ENCODE results near the gene CSNK1G3.
A peak's percentile ranks its signal among the peaks of the same experiment; 100 is the strongest.

The CSNK1G3 gene

GRCh38 chr5:123514615-123515355 is 2.8 kb downstream of the CSNK1G3 start:
- DNase-seq, result no peak

DNA sequence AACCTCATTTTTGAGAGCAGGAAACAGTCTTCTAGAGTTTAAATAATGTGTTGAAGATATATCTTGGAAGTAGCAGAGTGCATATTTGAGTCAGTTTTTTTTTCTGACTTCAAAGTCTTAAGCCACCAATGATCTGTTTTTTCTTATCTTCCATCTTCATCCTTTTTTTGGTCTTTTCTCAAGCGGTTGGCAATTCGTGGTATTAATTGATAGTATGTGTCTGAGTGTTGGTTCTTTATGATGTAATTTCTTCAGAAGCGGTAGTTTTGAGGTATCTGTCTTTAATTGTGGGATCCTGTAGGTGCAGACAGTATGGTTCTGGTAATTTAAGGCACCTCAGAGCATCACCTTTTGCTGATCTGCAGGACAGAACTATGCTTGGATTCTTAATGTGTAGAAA is 3.9 kb downstream of the CSNK1G3 start:
- no peak for DNase-seq

DNA sequence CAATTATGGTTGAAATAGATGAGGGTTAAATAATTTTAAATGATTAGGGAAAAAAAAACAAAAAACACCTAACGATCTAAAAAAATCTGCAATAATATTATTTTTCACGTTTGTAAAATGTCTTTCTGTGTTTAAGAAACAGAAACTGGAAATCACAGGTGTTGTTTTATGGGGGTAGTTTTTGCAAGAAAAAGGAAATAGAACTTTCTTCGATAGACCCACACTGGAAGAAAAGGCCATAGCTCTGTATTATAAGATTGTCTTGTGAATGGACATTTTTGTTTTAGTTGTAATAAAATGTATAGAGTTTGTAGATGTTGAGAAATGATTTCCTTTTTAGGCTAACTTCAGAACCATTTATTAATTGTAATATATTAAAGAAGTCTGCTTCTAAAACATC is 5.5 kb downstream of the CSNK1G3 start:
- DNase-seq, result no peak

GRCh38 chr5:123518111-123518510 is 6.1 kb downstream of the CSNK1G3 start:
- DNase-seq, result no peak

GRCh38 chr5:123520677-123521247 is 8.8 kb downstream of the CSNK1G3 start:
- no peak for DNase-seq

DNA sequence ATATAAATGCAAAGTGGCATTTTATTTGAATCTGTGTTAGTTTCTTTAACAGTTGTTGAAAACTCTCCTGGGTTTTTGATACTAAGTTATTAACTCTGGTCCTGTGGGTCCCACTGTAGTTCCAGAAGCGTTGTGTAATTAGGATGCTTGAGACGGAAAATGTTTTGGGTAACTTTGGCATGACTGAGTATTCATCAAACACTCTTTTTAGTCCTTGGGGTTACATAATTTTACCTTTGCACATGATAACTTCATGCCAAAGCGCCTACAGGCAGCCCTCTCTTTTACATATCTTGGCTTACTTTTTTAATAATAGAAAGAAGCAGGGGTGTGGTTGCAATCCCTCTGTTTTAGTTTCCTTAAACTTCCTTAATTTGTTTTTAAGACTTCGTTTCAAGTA is 12.2 kb downstream of the CSNK1G3 start:
- no peak for DNase-seq

DNA sequence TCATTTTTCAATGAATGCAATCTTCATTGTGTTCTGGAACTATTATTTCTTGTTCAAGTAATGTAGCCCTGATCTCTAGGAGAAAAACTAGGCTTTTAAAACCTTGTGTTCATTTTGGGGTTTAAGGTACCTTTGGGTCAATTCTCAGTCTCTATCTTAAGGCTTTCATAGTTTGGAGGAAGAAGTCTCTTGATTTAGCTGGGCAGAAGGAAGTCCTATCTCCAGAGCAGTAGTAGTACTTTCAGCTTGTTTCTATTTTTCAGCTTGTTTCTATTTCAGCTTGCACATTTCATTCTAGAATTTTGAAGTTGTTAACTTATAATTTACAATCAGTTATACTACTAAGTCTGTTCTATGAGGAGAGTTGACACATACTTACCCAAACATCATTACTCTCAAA is 15.2 kb downstream of the CSNK1G3 start:
- no peak for DNase-seq

DNA sequence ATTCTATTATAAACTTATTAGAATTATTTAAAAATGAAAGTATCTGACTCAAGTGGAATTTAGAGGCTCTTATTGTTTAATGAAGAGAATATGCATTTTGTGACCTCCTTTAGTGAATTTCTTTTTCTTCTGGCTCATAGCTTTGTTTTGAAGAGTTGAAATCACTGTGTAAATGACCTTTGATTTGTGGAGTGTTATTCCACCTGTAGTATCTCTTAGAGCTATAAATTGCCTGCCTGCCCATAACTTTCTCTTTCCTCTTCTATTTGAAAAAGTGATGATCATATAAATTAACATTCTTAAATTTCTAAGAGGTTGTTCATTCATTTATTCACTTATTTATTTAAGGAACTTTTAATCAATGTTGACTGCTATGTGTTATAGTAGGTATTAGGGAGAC is 16.1 kb downstream of the CSNK1G3 start:
- no peak for DNase-seq

DNA sequence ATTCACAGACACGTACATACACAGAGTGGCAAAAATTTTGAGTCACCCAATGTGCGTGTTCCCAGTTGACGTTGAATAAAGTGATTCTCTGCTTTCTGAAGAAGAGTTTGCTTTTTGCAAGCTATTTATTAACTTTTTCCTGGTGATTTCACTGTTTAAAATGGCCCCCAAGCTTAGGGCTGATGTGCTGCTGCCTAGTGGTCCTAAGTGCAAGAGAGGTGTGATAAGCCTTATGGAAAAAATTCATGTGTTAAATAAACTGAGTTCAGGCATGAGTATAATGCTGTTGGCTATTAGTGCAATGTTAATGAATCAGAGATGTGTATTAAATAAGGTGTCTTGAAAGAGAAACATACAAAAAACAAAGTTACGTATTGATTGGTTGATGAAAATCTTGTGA is 16.9 kb downstream of the CSNK1G3 start:
- DNase-seq, result no peak

GRCh38 chr5:123530728-123531127 is 18.8 kb downstream of the CSNK1G3 start:
- DNase-seq, result no peak

DNA sequence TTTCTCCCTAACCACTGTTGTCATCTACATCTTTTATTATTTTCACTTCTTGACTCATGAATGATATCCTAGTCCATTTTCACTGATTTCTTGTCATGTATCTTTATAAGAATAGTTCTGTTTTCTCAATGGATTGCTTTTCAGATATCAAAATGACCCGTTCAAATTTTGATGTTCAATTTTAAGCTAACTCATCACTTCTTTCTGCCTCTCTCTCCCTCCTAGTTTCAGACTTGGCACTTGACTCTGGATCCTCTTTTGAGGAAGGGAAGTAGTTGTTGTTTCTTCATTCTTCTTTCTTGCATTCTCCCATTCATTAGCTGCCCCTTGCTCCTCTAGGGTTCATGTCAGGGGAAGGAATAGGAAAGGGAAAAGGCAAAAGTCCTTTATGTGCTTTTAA is 23.7 kb downstream of the CSNK1G3 start:
- DNase-seq, result no peak

GRCh38 chr5:123537256-123537655 is 25.3 kb downstream of the CSNK1G3 start:
- DNase-seq, result no peak

DNA sequence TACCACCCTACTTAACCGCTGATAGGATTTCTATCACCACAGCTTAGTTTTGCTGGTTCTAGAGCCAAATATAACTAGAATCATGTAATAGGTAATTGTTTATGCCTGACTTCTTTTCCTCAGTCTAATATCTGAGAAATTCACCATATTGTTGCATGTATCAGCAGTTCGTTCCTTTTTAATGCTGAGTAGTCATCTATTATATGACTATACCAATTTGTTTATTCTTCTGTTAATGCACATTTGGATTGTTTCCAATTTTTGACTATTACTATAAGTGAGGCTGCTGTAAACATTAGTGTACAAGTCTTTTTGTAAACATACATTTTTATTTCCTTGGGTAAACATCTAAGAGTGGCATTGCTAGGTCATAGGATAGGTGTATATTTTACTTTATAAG is 25.9 kb downstream of the CSNK1G3 start:
- DNase-seq, result no peak

DNA sequence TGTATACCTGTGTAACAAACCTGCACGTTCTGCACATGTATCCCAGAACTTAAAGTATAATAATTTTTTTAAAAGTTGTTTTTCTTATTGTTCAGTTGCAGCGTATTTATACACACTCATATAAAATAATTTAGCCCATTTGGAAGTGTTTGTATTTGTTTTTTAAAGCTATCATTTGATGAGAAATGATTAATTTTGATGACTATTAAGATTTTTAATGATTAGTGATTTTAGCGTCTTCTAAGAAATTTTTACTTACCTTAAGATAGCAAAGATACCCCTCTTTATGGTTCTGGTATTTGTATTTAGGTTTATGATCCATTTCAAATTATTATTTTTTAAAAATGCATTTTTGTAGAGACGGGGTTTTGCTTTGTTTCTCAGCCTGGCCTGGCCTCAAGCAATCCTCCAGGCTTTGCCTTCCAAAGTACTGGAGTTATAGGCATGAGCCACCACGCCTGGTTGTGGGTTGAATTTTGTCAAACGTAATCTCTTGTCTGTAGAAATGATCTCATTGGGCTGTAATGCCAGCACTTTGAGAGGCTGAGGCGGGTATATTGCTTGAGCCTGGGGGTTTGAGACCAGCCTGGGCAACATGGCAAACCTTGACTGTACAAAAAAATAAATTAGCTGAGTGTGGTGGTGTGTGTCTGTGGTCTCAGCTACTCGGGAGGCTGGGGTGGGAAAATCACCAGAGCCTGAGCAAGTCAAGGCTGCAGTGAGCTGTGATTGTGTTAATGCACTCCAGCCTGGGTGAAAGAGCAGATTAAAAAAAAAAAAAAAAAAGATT is 26.9 kb downstream of the CSNK1G3 start:
- DNase-seq, result peak; percentile 37

GRCh38 chr5:123540534-123540933 is 28.6 kb downstream of the CSNK1G3 start:
- no peak for DNase-seq

- DNase-seq, result no peak
These were observed 31.5 kb downstream of the CSNK1G3 start for GRCh38 chr5:123543438-123543837.

DNA sequence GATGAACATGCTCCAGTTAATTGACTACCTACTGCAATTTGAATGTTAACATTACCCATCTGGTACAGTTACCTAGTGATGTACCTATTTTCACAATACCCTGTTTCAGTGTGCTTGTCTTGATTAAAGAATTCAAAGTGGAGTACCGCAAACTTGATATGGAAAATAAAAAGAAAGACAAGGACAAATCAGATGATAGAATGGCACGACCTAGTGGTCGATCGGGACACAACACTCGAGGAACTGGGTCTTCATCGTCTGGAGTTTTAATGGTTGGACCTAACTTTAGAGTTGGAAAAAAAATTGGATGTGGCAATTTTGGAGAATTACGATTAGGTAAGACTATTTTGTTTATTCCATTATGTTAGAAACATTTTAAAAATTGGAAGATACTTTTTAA is 33.5 kb downstream of the CSNK1G3 start:
- peak; percentile 15 for DNase-seq

DNA sequence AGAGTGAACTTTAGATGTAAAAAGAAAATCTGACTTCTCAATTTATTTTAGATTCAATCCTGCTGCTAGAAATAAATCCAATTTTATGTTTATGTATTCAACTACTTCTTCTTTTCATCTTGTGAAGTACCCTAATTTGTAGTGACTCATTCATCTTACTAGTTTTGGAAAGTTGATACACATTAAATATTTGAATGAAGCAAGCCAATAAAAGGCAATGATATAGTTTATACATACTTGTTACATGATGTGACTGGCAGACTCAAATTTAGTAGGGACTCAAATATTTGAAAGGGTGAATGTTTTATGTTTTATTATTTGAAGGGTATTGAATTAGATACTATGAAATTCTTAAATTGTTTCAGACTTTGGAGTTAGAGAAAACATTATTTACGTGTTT is 34.7 kb downstream of the CSNK1G3 start:
- DNase-seq, result no peak

GRCh38 chr5:123549256-123549904 is 37.4 kb downstream of the CSNK1G3 start:
- no peak for DNase-seq

- no peak for DNase-seq
These were observed 42.6 kb downstream of the CSNK1G3 start for GRCh38 chr5:123554601-123555000.

- no peak for DNase-seq
These were observed 45.9 kb downstream of the CSNK1G3 start for GRCh38 chr5:123557907-123558306.

DNA sequence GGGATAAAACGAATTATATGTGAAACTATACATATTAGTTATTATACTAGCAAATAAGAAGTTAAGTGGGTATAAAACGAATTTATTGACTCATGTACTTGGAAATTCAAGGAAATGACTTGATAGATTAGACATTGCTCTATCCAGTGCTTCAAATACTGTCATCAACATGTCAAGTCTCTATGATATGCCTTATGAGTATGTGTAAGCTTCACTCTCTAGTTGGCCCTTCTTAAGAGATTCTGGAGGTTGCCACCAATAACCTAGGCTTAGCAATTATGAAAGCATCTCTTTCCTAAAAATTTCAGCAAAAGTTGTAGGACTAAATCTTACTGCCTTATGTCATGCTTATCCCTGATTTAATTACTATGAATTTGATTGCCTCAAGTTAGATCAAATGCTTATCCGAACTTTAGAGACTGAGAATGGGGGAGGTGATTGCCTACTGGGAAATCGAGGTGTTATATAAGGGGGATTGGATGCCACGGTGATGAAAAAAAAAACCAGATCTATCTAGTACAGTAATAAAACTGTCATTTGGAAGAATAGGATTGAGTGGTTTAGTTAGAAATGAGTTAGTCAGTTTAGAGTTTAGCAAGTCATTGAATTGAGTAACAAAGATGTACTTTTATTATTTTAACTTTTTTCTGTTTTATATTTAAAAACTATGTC is 46.9 kb downstream of the CSNK1G3 start:
- DNase-seq, result no peak

DNA sequence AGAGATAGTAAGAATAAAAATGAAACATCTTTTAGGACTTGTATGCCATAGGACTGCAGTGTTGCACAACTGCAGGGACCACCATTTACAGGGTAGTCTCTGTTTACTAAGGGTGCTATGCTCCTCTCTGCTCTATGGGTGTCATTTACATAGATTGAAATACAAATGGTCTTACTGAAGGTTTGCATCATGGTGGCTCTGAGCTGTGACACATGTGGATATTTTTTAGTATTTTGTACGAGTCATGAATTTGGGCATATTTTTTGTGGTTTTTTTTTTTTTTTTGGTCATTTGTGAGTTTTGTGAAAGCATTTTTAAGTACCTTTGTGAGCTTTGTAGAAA is 47.4 kb downstream of the CSNK1G3 start:
- peak; percentile 7 for DNase-seq
